ENCODE results near the gene COL4A1.

DNA sequence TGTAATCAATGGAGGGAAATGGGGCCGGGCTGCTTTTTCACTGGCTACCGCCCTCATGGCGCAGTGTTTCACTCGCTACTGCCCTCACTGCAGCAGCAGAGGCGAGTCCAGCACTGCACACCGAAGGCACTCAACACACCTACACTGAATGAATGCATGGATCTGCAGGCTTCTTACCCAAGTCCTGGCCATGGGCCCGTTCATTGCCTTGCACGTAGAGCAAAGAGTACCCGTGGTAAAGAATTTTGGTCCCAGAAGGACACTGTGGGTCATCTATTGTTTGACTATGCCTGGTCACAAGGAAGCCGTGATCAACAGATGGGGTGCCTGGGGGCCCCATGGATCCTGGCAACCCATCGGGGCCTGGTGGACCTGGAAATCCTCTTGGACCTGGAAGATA lies 144.9 kb downstream of the COL4A1 start:
- TF ChIP-seq, protein P1, sequence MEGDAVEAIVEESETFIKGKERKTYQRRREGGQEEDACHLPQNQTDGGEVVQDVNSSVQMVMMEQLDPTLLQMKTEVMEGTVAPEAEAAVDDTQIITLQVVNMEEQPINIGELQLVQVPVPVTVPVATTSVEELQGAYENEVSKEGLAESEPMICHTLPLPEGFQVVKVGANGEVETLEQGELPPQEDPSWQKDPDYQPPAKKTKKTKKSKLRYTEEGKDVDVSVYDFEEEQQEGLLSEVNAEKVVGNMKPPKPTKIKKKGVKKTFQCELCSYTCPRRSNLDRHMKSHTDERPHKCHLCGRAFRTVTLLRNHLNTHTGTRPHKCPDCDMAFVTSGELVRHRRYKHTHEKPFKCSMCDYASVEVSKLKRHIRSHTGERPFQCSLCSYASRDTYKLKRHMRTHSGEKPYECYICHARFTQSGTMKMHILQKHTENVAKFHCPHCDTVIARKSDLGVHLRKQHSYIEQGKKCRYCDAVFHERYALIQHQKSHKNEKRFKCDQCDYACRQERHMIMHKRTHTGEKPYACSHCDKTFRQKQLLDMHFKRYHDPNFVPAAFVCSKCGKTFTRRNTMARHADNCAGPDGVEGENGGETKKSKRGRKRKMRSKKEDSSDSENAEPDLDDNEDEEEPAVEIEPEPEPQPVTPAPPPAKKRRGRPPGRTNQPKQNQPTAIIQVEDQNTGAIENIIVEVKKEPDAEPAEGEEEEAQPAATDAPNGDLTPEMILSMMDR (IDR thresholded peaks at IDR 0.05): no peak
- TF ChIP-seq POLR2A (IDR thresholded peaks at IDR 0.05): no peak

All from heart left ventricle (tissue), 13 donors.